ENCODE data around the gene GGA2.
"Not testable (repeated sequence)": the region's sequence is repeated elsewhere in the genome, so short reads cannot be mapped to it uniquely, and the experiment has no call there.

GGA2 gene

DNA sequence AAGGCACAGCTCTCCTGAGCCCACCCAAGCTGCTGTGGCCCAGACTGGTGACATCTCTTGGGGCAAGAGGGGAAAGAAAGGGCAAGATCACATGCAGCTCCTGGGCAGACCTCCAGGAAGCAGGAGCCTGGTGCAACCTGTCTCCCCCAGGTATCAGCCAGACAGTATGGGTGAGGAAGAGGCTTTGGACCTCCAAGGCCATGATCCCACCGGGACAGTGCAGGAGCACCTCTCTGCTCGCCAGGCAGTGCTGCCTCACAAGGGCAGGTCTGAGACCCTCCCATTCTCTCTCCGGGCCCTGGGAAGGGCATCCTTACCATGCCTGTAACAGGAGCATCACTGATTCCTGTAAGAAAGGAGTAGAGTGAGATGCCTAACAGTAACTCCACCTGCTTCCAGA is 31.7 kb downstream of the GGA2 start:
- TF ChIP-seq, protein P1, sequence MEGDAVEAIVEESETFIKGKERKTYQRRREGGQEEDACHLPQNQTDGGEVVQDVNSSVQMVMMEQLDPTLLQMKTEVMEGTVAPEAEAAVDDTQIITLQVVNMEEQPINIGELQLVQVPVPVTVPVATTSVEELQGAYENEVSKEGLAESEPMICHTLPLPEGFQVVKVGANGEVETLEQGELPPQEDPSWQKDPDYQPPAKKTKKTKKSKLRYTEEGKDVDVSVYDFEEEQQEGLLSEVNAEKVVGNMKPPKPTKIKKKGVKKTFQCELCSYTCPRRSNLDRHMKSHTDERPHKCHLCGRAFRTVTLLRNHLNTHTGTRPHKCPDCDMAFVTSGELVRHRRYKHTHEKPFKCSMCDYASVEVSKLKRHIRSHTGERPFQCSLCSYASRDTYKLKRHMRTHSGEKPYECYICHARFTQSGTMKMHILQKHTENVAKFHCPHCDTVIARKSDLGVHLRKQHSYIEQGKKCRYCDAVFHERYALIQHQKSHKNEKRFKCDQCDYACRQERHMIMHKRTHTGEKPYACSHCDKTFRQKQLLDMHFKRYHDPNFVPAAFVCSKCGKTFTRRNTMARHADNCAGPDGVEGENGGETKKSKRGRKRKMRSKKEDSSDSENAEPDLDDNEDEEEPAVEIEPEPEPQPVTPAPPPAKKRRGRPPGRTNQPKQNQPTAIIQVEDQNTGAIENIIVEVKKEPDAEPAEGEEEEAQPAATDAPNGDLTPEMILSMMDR (IDR thresholded peaks at IDR 0.05), result no peak
- no peak overlapping the region for H3K27ac ChIP-seq
- DNase-seq (ENCODE audit: low spot score), result no peak
- no peak overlapping the region for H3K4me3 ChIP-seq

DNA sequence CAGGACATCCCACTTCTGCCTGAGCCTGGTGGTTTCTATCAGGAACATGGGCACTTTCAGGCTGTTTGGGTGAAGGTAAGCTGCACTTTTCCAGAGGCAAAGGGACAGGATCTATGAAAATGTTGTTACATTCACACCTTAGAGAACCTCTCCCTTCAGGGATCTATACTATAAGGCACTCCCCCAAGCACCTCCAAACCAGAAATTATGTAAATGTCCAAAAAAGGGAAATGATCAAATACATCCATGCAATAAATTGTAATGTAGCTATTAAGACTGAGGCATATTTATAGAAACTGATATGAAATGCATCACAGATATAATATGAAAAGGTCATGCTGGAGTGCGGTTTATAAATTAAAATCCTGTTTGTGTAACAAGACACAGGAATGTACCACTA is 34.0 kb downstream of the GGA2 start:
- H3K4me3 ChIP-seq, result no peak overlapping the region
- DNase-seq (ENCODE audit: low spot score), result no peak

DNA sequence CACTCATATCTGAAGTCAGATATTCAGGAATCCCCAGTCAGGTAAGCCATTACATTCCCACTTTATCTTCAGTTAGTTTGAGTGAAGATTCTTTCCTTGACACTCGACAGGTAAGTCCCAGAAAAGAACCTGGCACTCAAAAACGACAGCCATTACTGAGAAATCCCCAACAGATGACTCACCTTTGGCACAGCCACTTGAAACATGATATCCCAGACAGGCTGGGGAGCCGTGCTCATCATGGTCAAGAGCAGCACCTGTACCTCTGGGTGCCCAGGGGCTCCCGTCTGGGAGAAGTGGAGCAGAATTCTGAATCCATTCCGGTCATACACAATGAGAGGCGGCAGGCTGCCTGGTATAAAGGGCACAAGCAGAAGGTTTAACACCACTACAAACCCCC is 40.5 kb downstream of the GGA2 start:
- DNase-seq (ENCODE audit: low spot score), result no peak
- Histone ChIP-seq H3K4me3 (no peak overlapping the region), H3K27ac (no peak overlapping the region)
- TF ChIP-seq, protein P1 (IDR thresholded peaks at IDR 0.05), result no peak

More for the DNA sequence above, 34.0 kb downstream of the GGA2 start:
- no peak overlapping the region for H3K27ac ChIP-seq
- TF ChIP-seq, protein P1 (IDR thresholded peaks at IDR 0.05), result no peak

DNA sequence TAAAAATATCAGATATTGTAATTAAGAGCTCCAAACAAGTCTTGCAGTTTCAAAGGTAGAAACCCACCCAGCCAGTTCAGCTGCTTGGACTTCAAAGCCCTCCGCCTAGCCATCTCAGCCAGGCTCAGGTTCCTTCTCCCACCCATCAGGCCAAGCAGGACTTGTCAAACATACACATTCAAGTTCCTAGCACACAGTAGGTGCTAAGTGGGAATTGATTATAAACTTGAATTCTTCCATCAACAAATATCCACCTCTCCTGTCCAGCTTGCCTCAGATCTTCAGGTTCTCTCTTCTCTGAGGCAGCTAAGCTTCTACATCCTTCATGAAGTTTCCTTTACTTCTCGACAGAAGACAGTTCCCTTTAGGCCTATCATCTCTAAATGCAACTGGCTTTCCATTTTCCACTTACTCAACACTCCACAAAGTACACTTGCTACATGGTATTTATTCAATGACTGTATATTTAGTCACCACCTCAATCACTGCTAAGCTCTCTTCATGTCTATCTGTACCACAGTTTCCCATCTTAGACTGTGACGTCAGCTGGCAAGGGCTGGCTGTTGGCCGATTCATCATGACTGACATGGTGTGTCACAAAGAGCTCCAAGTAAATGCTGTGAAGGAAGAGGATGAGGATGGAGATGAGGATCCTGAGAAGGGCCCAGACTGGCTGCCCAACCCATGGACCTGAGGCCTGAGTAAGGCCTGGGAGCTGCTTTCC is 44.0 kb downstream of the GGA2 start:
- Histone ChIP-seq H3K27ac (no peak overlapping the region), H3K4me3 (no peak overlapping the region)
- TF ChIP-seq, protein P1 (IDR thresholded peaks at IDR 0.05), result no peak
- no peak for DNase-seq (ENCODE audit: low spot score)

- TF ChIP-seq, protein P1 (IDR thresholded peaks at IDR 0.05), result no peak
- Histone ChIP-seq H3K27ac (no peak overlapping the region), H3K4me3 (no peak overlapping the region)
- DNase-seq (ENCODE audit: low spot score), result no peak
Observed at GRCh38 chr16:23465179-23465578, 45.1 kb downstream of the GGA2 start.

GRCh38 chr16:23464196-23464595 is 46.1 kb downstream of the GGA2 start:
- TF ChIP-seq, protein P1 (IDR thresholded peaks at IDR 0.05), result no peak
- DNase-seq (ENCODE audit: low spot score), result no peak
- Histone ChIP-seq H3K27ac (no peak overlapping the region), H3K4me3 (no peak overlapping the region)

DNA sequence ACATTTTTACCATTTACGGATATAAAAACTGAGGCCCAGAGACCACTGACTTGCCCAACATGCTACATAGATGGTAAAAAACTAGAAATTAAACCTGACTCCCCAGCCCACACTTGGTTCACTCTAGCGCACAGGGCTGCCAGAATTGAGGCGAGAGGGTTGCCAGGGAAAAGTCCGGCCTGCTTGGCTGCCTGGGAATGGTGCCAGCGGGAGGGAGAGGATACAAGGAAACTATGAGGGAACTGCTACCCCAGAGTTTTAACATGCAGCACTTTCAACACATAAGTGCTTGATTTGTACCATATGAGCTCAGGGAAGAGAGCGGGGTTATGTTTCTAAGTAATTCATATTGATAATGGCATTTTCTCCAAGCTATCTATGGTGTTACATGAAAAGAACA is 47.3 kb downstream of the GGA2 start:
- not testable (repeated sequence) for DNase-seq (ENCODE audit: low spot score); H3K4me3 ChIP-seq; H3K27ac ChIP-seq
